ENCODE measurements around the gene RYR2. TPM values are rescaled to one million over a fixed set of nuclear protein-coding genes. Genes with fewer than 3 reads are reported as not detected.

Gene RYR2
- total and polyA plus RNA-seq, 11 donors = 77.7 to 1,319 (median 805) TPM

GRCh38 chr1:237011432-237011831, 30.6 kb upstream of the RYR2 start:
- Histone ChIP-seq H3K4me1 (peaks cover 0 to 48% (median 12%) of the 10 kb centered on the region in 12 donors), H3K4me3 (no peak overlapping the region), H3K27ac (peak overlapping the region; percentile 70 to 94 (median 89)), H3K27me3 (no peaks in the 10 kb centered on the region), H3K9me3 (no peaks in the 10 kb centered on the region), H3K36me3 (no peaks in the 10 kb centered on the region)
- intact Hi-C loops (cut with DNase I) = no loop called here
- no peak for TF ChIP-seq POLR2A (IDR thresholded peaks at IDR 0.05)
- TF ChIP-seq, protein P1, sequence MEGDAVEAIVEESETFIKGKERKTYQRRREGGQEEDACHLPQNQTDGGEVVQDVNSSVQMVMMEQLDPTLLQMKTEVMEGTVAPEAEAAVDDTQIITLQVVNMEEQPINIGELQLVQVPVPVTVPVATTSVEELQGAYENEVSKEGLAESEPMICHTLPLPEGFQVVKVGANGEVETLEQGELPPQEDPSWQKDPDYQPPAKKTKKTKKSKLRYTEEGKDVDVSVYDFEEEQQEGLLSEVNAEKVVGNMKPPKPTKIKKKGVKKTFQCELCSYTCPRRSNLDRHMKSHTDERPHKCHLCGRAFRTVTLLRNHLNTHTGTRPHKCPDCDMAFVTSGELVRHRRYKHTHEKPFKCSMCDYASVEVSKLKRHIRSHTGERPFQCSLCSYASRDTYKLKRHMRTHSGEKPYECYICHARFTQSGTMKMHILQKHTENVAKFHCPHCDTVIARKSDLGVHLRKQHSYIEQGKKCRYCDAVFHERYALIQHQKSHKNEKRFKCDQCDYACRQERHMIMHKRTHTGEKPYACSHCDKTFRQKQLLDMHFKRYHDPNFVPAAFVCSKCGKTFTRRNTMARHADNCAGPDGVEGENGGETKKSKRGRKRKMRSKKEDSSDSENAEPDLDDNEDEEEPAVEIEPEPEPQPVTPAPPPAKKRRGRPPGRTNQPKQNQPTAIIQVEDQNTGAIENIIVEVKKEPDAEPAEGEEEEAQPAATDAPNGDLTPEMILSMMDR (IDR thresholded peaks at IDR 0.05) = no peak
- ATAC-seq (peak in 3 of 4 donors; percentile 18 to 62 (median 58)), DNase-seq (no peak)
- WGBS, 4 donors = 32 to 48% (median 39%) methylated on average over 3 of the region's 3 CpGs

- WGBS, 4 donors = 58 to 70% (median 66%) methylated on average over 5 of the region's 5 CpGs
- no peak overlapping the region for H3K4me3 ChIP-seq
- intact Hi-C loops (cut with DNase I) = loop anchor here in 1 of 10 donors (1.0 kb wide), 1 partner anchor 14 kb away; no protein-coding TSS in a partner anchor
Observed at GRCh38 chr1:237012361-237012760, 29.6 kb upstream of the RYR2 start.

DNA sequence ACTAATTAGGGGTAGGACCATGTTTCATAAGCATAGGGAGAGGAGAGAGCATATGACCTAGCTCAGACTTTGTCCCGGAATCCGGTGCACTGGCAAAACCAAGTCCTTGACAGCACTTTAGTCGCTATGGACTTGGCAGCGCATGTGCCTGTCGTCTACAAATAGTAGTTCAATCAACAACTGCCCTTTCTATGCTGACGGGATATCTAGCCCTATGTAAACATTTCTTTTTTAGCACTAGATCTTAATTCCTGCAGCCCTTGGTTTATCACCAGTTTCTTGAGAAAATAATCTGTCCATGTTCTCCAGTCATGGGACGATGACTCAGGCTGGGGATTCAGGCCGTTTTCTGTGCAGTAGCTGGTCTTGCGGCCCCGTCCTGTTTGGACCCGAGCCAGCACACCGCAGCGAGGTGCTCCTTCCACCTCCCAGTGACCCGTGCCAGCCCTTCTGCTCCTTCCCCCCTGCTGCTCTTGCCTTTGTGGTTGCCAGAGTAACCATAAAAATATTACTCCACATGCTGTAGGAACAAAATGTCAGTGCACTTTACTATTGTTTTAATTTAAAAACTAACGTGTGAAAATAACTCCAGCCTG, 29.1 kb upstream of the RYR2 start:
- Histone ChIP-seq H3K4me1 (peaks cover 0 to 36% (median 10%) of the 10 kb centered on the region in 12 donors), H3K36me3 (no peaks in the 10 kb centered on the region), H3K27ac (peak overlapping the region; percentile 70 to 94 (median 89)), H3K27me3 (no peaks in the 10 kb centered on the region), H3K9me3 (no peaks in the 10 kb centered on the region), H3K4me3 (peak overlapping the region in 6 of 12 donors; percentile 13 to 26 (median 17))
- TF ChIP-seq, protein P1 (IDR thresholded peaks at IDR 0.05) = no peak
- TF ChIP-seq POLR2A (IDR thresholded peaks at IDR 0.05) = peak in 1 of 2 donors; percentile 24
- intact Hi-C loops (cut with DNase I) = loop anchor here in 1 of 10 donors (1.0 kb wide), 1 partner anchor 15 kb away; no protein-coding TSS in a partner anchor
- WGBS, 4 donors = 11 to 27% (median 21%) methylated on average over 15 of the region's 15 CpGs
- peak; percentile 71 to 92 (median 80) for DNase-seq
- ATAC-seq = peak; percentile 92 to 96 (median 94)

More at GRCh38 chr1:237012361-237012760, 29.6 kb upstream of the RYR2 start:
- no peak for TF ChIP-seq POLR2A (IDR thresholded peaks at IDR 0.05)
- TF ChIP-seq, protein P1 (IDR thresholded peaks at IDR 0.05) = no peak
- no peak for ATAC-seq
- H3K9me3 ChIP-seq = no peaks in the 10 kb centered on the region
- H3K27ac ChIP-seq = peak overlapping the region; percentile 70 to 94 (median 89)
- no peaks in the 10 kb centered on the region for H3K27me3 ChIP-seq
- H3K36me3 ChIP-seq = no peaks in the 10 kb centered on the region
- no peak for DNase-seq
- peaks cover 0 to 40% (median 10%) of the 10 kb centered on the region in 12 donors for H3K4me1 ChIP-seq

DNA sequence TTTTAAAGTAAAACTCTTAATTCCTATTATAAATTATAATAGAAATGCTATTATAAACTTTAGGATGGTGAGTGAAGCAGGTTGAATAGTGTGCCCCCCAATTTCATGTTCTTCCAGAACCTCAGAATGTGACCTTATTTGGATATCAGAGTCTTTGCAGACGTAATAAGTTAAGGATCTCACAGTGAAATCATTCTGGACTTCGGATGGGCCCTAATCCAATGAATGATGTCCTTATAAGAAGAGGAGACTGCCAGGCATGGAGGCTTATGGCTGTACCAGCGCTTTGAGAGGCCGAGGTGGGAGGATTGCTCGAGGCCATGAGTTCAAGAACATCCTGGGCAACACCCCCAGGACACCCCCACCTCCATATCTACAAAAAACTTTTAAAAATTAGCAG, 28.4 kb upstream of the RYR2 start:
- Histone ChIP-seq H3K4me3 (no peak overlapping the region), H3K4me1 (peaks cover 0 to 29% (median 10%) of the 10 kb centered on the region in 12 donors), H3K36me3 (no peaks in the 10 kb centered on the region), H3K9me3 (no peaks in the 10 kb centered on the region), H3K27ac (peak overlapping the region; percentile 70 to 94 (median 89)), H3K27me3 (no peaks in the 10 kb centered on the region)
- 66 to 72% (median 69%) methylated on average over 5 of the region's 5 CpGs for WGBS, 4 donors
- ATAC-seq (no peak), DNase-seq (no peak)
- TF ChIP-seq, protein P1 (IDR thresholded peaks at IDR 0.05) = no peak
- no peak for TF ChIP-seq POLR2A (IDR thresholded peaks at IDR 0.05)
- intact Hi-C loops (cut with DNase I) = no loop called here

All from heart left ventricle (tissue), 16 donors.